Measurements from ENCODE around the gene CAMTA1.
"Not testable (repeated sequence)": the region's sequence is repeated elsewhere in the genome, so short reads cannot be mapped to it uniquely, and the experiment has no call there.

Gene CAMTA1

GRCh38 chr1:6810146-6810734, 25.0 kb downstream of the CAMTA1 start:
- not testable (repeated sequence) for DNase-seq (ENCODE audit: low read depth)

- DNase-seq (ENCODE audit: low read depth), result no peak
Measured at GRCh38 chr1:6811583-6811982, 26.3 kb downstream of the CAMTA1 start.

- no peak for DNase-seq (ENCODE audit: low read depth)
Measured at GRCh38 chr1:6813165-6813564, 27.9 kb downstream of the CAMTA1 start.

- DNase-seq (ENCODE audit: low read depth), result no peak
Measured at GRCh38 chr1:6815726-6816125, 30.5 kb downstream of the CAMTA1 start.

GRCh38 chr1:6819246-6820040, 34.2 kb downstream of the CAMTA1 start:
- no peak for DNase-seq (ENCODE audit: low read depth)

- DNase-seq (ENCODE audit: low read depth), result no peak
Measured at GRCh38 chr1:6820899-6821298, 35.6 kb downstream of the CAMTA1 start.

GRCh38 chr1:6822530-6823359, 37.5 kb downstream of the CAMTA1 start:
- DNase-seq (ENCODE audit: low read depth), result no peak

- DNase-seq (ENCODE audit: low read depth), result no peak
Measured at GRCh38 chr1:6823793-6824192, 38.5 kb downstream of the CAMTA1 start.

GRCh38 chr1:6824665-6825368, 39.6 kb downstream of the CAMTA1 start:
- DNase-seq (ENCODE audit: low read depth), result no peak

GRCh38 chr1:6825828-6826227, 40.6 kb downstream of the CAMTA1 start:
- DNase-seq (ENCODE audit: low read depth), result no peak

GRCh38 chr1:6827079-6827478, 41.8 kb downstream of the CAMTA1 start:
- no peak for DNase-seq (ENCODE audit: low read depth)

- no peak for DNase-seq (ENCODE audit: low read depth)
Measured at GRCh38 chr1:6827630-6828165, 42.4 kb downstream of the CAMTA1 start.

- no peak for DNase-seq (ENCODE audit: low read depth)
Measured at GRCh38 chr1:6831366-6831765, 46.1 kb downstream of the CAMTA1 start.

GRCh38 chr1:6832006-6832405, 46.8 kb downstream of the CAMTA1 start:
- not testable (repeated sequence) for DNase-seq (ENCODE audit: low read depth)

GRCh38 chr1:6832531-6833188, 47.4 kb downstream of the CAMTA1 start:
- DNase-seq (ENCODE audit: low read depth), result no peak

- DNase-seq (ENCODE audit: low read depth), result no peak
Measured at GRCh38 chr1:6833804-6834203, 48.5 kb downstream of the CAMTA1 start.

- no peak for DNase-seq (ENCODE audit: low read depth)
Measured at GRCh38 chr1:6834366-6834765, 49.1 kb downstream of the CAMTA1 start.

- no peak for DNase-seq (ENCODE audit: low read depth)
Measured at GRCh38 chr1:6835139-6835538, 49.9 kb downstream of the CAMTA1 start.

- DNase-seq (ENCODE audit: low read depth), result no peak
Measured at GRCh38 chr1:6842301-6842700, 57.0 kb downstream of the CAMTA1 start.

GRCh38 chr1:6845786-6846185, 60.5 kb downstream of the CAMTA1 start:
- DNase-seq (ENCODE audit: low read depth), result not testable (repeated sequence)

- DNase-seq (ENCODE audit: low read depth), result no peak
Measured at GRCh38 chr1:6848816-6849215, 63.6 kb downstream of the CAMTA1 start.

Data from stimulated activated CD8-positive, alpha-beta memory T cell treated with anti-CD3 and anti-CD28 coated beads, Interleukin-12 subunit alpha, Interleukin-12 subunit beta, amount 100 ng/mL, for 1 hour (primary cell).